ENCODE results near the gene NCK1. TPM values are rescaled to one million over a fixed set of nuclear protein-coding genes. Genes with fewer than 3 reads are reported as not detected.

Gene NCK1
- polyA plus RNA-seq (2011; rRNA removed), result 11.7 and 32.5 TPM in 2 replicates
- 17.1 and 17.9 TPM in 2 replicates for polyA minus RNA-seq (2011; rRNA and poly(A)+ RNA removed)

DNA sequence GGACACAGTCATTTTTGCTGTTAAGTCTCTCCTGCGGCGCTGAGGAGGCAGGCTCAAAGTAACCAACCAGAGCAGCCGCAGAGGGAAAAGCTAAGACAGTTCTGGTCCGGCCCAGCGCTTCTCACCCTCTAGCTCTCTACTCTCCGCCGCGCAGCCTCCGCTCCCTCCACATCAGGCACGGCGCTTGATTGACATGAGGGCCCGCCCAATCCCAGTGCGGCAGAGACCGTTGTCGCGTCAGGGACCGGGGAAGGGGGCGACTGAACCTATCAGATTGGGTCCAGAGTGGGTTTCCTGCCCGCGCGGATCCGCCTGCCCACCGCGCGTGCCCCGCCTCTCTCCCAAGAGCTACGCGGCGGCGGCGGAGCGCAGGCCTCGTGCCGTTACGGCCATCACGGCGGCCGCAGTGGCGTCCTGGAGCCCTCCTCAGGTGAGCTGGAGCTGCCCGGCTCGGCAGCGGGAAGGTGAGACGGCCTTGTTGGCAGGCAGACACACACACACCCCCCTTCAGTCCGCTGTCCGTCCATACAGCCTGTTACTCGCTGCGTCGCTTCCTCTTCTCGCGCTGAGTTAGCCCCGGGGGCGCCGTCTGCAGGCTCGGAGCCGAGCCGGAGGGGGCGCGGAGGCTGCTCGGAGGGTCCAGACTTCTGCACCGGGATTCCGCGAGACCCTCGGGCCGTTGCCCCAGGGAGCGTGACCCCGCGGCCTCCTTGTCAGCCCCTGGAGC is at the start of gene NCK1:
TSS of gene NCK1 (plus strand) at position 319 of the 727 bp plus-strand sequence. CDS start 65,794 bp downstream, outside the sequence.
- H3K36me3 ChIP-seq (ENCODE audit: control insufficient read depth, insufficient read depth, low read length), result no peaks in the 10 kb centered on the region
- ChIA-PET CTCF (interaction anchor here (0.5 to 2.5 kb wide), 10 partner anchors 12 to 787 kb away, joined by 3 to 7 read pairs (median 3); no protein-coding TSS in a partner anchor), POLR2A (interaction anchor here (0.6 to 0.8 kb wide), 2 partner anchors 37 to 123 kb away, joined by 3 to 5 read pairs; no protein-coding TSS in a partner anchor)
- TF ChIP-seq, protein P1, sequence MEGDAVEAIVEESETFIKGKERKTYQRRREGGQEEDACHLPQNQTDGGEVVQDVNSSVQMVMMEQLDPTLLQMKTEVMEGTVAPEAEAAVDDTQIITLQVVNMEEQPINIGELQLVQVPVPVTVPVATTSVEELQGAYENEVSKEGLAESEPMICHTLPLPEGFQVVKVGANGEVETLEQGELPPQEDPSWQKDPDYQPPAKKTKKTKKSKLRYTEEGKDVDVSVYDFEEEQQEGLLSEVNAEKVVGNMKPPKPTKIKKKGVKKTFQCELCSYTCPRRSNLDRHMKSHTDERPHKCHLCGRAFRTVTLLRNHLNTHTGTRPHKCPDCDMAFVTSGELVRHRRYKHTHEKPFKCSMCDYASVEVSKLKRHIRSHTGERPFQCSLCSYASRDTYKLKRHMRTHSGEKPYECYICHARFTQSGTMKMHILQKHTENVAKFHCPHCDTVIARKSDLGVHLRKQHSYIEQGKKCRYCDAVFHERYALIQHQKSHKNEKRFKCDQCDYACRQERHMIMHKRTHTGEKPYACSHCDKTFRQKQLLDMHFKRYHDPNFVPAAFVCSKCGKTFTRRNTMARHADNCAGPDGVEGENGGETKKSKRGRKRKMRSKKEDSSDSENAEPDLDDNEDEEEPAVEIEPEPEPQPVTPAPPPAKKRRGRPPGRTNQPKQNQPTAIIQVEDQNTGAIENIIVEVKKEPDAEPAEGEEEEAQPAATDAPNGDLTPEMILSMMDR (IDR thresholded peaks at IDR 0.05; ENCODE audit: insufficient read depth, low read depth, low read length), result peak; percentile 26; the same call in 1 of the 2 replicates
- DNase-seq (ENCODE audit: low read depth), result peak; percentile 89
- peak within 1 kb of the TSS; percentile 64 for H3K4me3 ChIP-seq (ENCODE audit: low read depth, low read length)
- H3K27me3 ChIP-seq (ENCODE audit: control insufficient read depth, insufficient read depth, low read length), result no peaks in the 10 kb centered on the region

DNA sequence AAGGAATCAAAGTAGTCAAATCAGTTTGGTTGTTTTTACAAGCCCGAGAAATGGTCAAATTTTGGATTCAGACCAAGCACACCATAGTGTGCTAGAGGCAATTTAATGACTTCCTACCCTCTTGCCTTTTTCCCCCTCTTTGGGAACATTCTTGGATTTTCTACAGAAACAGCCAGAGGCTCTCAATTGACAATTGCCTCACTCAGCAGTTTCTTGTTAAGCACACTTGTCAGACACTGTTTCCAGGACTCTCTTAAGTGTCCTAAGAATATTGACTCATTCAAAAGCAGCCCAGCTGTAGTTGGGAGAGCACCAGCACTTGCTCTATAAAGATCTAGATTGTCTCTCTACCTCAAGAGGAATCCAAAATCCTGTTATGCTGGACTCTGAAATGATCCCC is 44.6 kb upstream of the NCK1 start:
- Histone ChIP-seq H3K4me3 (ENCODE audit: low read depth, low read length) (no peak overlapping the region), H3K27me3 (ENCODE audit: control insufficient read depth, insufficient read depth, low read length) (no peaks in the 10 kb centered on the region), H3K36me3 (ENCODE audit: control insufficient read depth, insufficient read depth, low read length) (no peaks in the 10 kb centered on the region)
- ChIA-PET POLR2A (no interaction called here), CTCF (interaction anchor here (2.0 kb wide), 1 partner anchor 197 kb away, joined by 7 read pairs; no protein-coding TSS in a partner anchor)
- TF ChIP-seq, protein P1 (IDR thresholded peaks at IDR 0.05; ENCODE audit: insufficient read depth, low read depth, low read length), result no peak
- DNase-seq (ENCODE audit: low read depth), result no peak

DNA sequence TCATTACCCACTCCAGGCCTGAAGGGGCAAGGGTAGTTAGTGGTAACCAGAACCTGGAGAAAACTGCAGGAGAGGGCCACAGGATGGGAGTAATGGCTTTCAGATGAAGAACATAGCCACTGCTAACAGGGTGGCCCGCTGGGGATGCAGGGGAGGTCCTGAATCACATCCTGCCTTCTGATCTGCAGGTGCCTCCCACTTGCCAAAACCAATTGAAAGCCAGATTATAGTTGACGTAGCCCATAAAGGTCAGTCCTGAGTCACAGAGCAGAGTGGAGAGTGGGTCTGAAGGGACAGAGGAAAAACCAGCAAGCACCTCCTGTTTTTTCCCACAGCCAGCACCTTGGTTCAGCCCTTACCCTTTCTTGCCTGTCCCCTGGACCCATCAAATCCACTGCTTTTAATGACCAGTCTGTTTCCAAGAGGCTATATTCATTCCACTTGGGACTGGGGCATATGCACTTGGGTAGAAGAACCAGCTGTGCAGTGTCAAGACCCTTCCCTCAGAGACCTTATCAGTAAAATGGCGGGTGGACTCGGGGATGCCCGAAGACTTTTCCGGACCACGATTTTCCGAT is 43.7 kb upstream of the NCK1 start:
- ChIA-PET POLR2A (no interaction called here), CTCF (interaction anchor here (0.7 kb wide), 1 partner anchor 743 kb away, joined by 3 read pairs; no protein-coding TSS in a partner anchor)
- H3K4me3 ChIP-seq (ENCODE audit: low read depth, low read length), result peak overlapping the region; percentile 66
- no peaks in the 10 kb centered on the region for H3K27me3 ChIP-seq (ENCODE audit: control insufficient read depth, insufficient read depth, low read length)
- TF ChIP-seq, protein P1 (IDR thresholded peaks at IDR 0.05; ENCODE audit: insufficient read depth, low read depth, low read length), result 0 out of 2 replicates have a peak, but pooled peaks have one; percentile 6
- no peaks in the 10 kb centered on the region for H3K36me3 ChIP-seq (ENCODE audit: control insufficient read depth, insufficient read depth, low read length)
- DNase-seq (ENCODE audit: low read depth), result no peak

DNA sequence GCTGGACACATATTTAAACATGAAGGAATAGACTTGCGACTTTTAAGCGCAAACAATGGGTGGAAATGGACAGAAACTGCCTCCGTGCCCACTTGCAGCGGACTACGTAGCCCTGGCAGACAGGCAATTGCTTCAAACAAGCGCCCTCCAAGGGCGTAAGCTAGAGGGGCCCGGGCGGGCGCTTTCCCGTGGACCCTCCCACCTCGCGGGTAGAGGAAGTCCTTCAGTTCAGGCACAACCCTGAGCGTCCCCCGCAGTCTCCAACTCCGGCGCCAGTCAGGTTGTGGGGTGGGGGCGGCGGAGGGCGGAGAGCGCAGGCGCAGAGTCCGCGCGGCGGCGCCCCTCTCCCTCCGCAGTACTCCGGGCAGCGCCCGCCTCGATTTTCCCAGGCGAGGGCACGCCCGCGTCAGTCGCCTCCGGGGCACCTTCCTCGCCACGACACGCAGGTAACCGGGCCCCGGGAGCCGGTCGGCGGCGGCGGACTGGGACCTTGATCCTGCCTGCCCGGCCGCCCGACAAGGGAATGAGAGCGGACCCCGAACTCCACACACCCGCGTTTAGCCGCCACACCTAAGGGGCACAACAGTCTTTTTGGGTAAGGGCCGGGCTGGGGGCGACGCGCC is 43.1 kb upstream of the NCK1 start, which contains the start of gene SLC35G2:
TSS of gene SLC35G2 (plus strand) at position 358 of the 623 bp plus-strand sequence. CDS start 35,335 bp downstream, outside the sequence.
- H3K36me3 ChIP-seq (ENCODE audit: control insufficient read depth, insufficient read depth, low read length), result no peaks in the 10 kb centered on the region
- ChIA-PET CTCF (interaction anchor here (0.7 kb wide), 1 partner anchor 743 kb away, joined by 3 read pairs; no protein-coding TSS in a partner anchor), POLR2A (no interaction called here)
- H3K27me3 ChIP-seq (ENCODE audit: control insufficient read depth, insufficient read depth, low read length), result no peaks in the 10 kb centered on the region
- TF ChIP-seq, protein P1 (IDR thresholded peaks at IDR 0.05; ENCODE audit: insufficient read depth, low read depth, low read length), result peak; percentile 12; the same call in 1 of the 2 replicates
- no peak for DNase-seq (ENCODE audit: low read depth)
- H3K4me3 ChIP-seq (ENCODE audit: low read depth, low read length), result peak within 1 kb of the TSS; percentile 66

All from BJ (cell line).